ENCODE measurements around the gene RABL6.
"Not testable (repeated sequence)": the region's sequence is repeated elsewhere in the genome, so short reads cannot be mapped to it uniquely, and the experiment has no call there.

The RABL6 gene

GRCh38 chr9:136835162-136835931 lies 27.6 kb downstream of the RABL6 start:
- H3K36me3 ChIP-seq = peaks cover 96% of the 10 kb centered on the region

GRCh38 chr9:136835932-136836904 lies 28.5 kb downstream of the RABL6 start:
- H3K36me3 ChIP-seq = peaks cover 94% of the 10 kb centered on the region
- H4K20me1 ChIP-seq = peaks cover 48% of the 10 kb centered on the region
- no peaks in the 10 kb centered on the region for H3K9me3 ChIP-seq
- H3K27ac ChIP-seq = no peak overlapping the region
- no peak overlapping the region for H3K4me3 ChIP-seq
- H3K9ac ChIP-seq = no peak overlapping the region
- no peaks in the 10 kb centered on the region for H3K27me3 ChIP-seq
- H3K4me1 ChIP-seq = peaks cover 15% of the 10 kb centered on the region
- no peak for TF ChIP-seq Cebpa-rat (IDR thresholded peaks at IDR 0.05)
- H3K4me2 ChIP-seq = no peak overlapping the region

More at GRCh38 chr9:136835162-136835931, 27.6 kb downstream of the RABL6 start:
- H3K9ac ChIP-seq = no peak overlapping the region
- H3K4me1 ChIP-seq = peaks cover 6% of the 10 kb centered on the region
- H3K27me3 ChIP-seq = no peaks in the 10 kb centered on the region
- H3K4me2 ChIP-seq = no peak overlapping the region
- H3K4me3 ChIP-seq = no peak overlapping the region
- no peak overlapping the region for H3K27ac ChIP-seq
- H4K20me1 ChIP-seq = peaks cover 48% of the 10 kb centered on the region
- H3K9me3 ChIP-seq = no peaks in the 10 kb centered on the region
- no peak for TF ChIP-seq Cebpa-rat (IDR thresholded peaks at IDR 0.05)

- Histone ChIP-seq H3K9ac (no peak overlapping the region), H3K4me1 (peaks cover 26% of the 10 kb centered on the region), H4K20me1 (peaks cover 47% of the 10 kb centered on the region), H3K4me2 (no peak overlapping the region), H3K9me3 (no peaks in the 10 kb centered on the region), H3K4me3 (no peak overlapping the region), H3K27ac (no peak overlapping the region), H3K27me3 (no peaks in the 10 kb centered on the region), H3K36me3 (peaks cover 83% of the 10 kb centered on the region)
- TF ChIP-seq Cebpa-rat (IDR thresholded peaks at IDR 0.05) = no peak
Observed at GRCh38 chr9:136837146-136837855, 29.6 kb downstream of the RABL6 start.

GRCh38 chr9:136837856-136838277 lies 30.1 kb downstream of the RABL6 start:
- Histone ChIP-seq H3K36me3 (peaks cover 77% of the 10 kb centered on the region), H3K4me1 (peaks cover 31% of the 10 kb centered on the region), H4K20me1 (peaks cover 44% of the 10 kb centered on the region)
- H3K4me2 ChIP-seq, H3K27ac ChIP-seq, H3K9me3 ChIP-seq, H3K9ac ChIP-seq, H3K27me3 ChIP-seq, H3K4me3 ChIP-seq: not testable (repeated sequence)

GRCh38 chr9:136838314-136839228 lies 30.8 kb downstream of the RABL6 start:
- H3K4me2 ChIP-seq = no peak overlapping the region
- H3K27ac ChIP-seq = no peak overlapping the region
- H4K20me1 ChIP-seq = peaks cover 49% of the 10 kb centered on the region
- H3K9ac ChIP-seq = no peak overlapping the region
- H3K9me3 ChIP-seq = no peaks in the 10 kb centered on the region
- H3K4me1 ChIP-seq = peaks cover 38% of the 10 kb centered on the region
- no peak overlapping the region for H3K4me3 ChIP-seq
- no peaks in the 10 kb centered on the region for H3K27me3 ChIP-seq
- TF ChIP-seq Cebpa-rat (IDR thresholded peaks at IDR 0.05) = no peak
- H3K36me3 ChIP-seq = peaks cover 70% of the 10 kb centered on the region

- Histone ChIP-seq H4K20me1 (peaks cover 55% of the 10 kb centered on the region), H3K9me3 (peaks cover 2% of the 10 kb centered on the region; the same call in 1 of the 2 replicates), H3K27me3 (peaks cover 7% of the 10 kb centered on the region), H3K9ac (no peak overlapping the region), H3K27ac (no peak overlapping the region), H3K4me3 (no peak overlapping the region), H3K36me3 (peaks cover 61% of the 10 kb centered on the region), H3K4me1 (peaks cover 46% of the 10 kb centered on the region), H3K4me2 (no peak overlapping the region)
- TF ChIP-seq Cebpa-rat (IDR thresholded peaks at IDR 0.05) = no peak
Observed at GRCh38 chr9:136839229-136840139, 31.7 kb downstream of the RABL6 start.

- Histone ChIP-seq H3K9me3 (peaks cover 7% of the 10 kb centered on the region; the same call in 1 of the 2 replicates), H3K27ac (0 out of 2 replicates have a peak overlapping the region, but pooled peaks have one; percentile 9), H3K4me1 (peaks cover 46% of the 10 kb centered on the region), H3K9ac (0 out of 2 replicates have a peak overlapping the region, but pooled peaks have one; percentile 29), H3K4me3 (no peak overlapping the region), H3K4me2 (peak overlapping the region; percentile 93), H4K20me1 (peaks cover 58% of the 10 kb centered on the region), H3K36me3 (peaks cover 55% of the 10 kb centered on the region), H3K27me3 (peaks cover 15% of the 10 kb centered on the region)
- TF ChIP-seq Cebpa-rat (IDR thresholded peaks at IDR 0.05) = no peak
Observed at GRCh38 chr9:136840140-136840876, 32.6 kb downstream of the RABL6 start.
